HG03571 (cell line): ENCODE data around the gene RAP2A.

Experiments used
- ATAC-seq: cut with Tn5 transposase; IDR thresholded peaks from one replicate; pipeline ENCODE4 v1.9.1; 2021; ENCODE audit not compliant: unreplicated experiment

Gene RAP2A

DNA sequence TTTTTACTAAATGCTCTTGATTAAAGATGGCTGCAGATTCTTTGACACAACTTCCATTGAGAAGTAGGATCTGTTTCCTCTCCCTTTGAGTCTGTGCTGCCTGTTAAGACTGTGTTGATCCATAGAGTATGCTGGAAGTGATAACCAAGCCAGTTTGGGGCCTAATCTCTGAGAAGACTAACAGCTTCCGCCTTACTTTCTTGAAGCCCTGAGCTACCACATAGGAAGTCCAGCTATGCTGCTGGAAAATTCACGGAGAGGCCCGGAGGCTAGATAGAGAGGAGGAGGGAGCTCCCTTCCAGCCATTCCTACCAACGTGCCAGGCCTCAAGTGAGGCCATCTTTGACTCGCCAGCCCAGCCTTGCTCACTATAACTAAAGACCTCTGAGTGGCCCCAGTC, 12.5 kb downstream of the RAP2A start:
- ATAC-seq, result no peak

DNA sequence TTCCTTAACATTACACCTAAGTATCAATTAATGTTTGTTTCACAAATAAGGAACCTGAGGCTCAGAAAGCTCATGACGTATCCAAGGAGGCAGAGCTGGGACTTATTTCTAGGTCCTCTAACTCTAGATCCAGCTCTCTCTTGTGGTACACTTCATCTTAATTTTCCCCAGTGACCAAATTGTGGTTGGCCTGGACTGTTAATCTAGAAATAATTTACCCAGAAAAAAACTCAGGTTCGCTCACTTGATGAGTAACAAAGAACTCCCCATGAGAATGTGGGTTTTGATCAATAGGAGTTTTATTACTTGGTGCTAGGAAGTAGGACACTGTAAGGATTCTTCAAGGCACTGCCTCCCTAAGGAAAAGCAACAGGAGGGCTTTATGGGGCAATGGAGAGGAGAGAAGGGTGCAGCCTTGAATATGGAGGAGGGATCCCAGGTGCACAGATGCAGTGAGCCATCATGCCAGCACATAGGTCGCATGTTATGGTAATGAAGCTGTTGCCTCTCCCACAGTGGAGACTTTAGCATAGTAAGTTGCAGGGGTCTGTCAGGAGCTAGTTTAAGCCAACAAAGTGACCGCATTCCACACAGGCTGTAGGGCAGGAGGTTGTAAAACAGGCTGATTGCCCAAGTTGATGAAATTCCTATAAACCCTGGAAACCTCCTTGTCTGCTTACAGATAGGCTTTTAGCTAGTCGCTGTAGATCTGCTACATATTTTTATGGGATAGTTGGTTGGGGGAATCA, 14.7 kb downstream of the RAP2A start:
- ATAC-seq, result peak; percentile 76

DNA sequence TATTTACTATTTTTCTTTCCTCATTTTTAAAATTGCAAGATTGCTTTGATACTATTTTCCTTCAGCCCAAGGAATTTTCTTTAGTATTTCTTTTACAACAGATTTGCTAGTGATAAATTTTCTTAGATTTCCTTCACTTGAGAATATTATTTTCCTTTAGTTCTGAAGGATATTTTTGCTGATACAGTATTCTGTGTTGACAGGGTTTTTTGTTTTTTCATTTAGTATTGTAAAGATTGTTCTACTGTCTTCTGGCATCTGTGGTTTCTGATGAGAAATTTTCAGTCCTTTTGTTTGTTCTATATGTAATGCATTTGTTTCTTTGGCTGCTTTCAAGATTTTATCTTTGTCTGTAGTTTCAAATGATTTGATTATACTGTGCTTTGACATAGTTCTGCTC, 20.7 kb downstream of the RAP2A start:
- ATAC-seq, result no peak

DNA sequence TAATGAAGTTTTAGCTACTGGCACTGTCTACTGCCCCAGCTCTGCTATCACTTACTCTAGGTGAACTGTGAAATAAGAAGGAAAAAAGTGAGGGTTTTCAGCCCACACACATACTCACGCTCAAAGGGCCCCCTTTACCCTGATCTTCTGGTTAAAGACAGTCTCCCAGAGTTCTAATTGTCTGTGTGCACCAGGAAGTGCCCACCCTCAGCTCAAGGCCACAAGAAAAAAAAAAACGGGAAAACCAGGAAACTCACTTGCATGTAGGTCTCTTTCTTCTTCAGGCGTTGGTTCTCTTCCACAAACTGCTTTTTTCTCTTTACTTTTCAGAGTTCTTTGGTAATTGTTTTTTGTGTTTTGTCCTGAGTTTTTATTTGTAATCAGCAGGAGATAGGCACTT, 22.1 kb downstream of the RAP2A start:
- no peak for ATAC-seq

DNA sequence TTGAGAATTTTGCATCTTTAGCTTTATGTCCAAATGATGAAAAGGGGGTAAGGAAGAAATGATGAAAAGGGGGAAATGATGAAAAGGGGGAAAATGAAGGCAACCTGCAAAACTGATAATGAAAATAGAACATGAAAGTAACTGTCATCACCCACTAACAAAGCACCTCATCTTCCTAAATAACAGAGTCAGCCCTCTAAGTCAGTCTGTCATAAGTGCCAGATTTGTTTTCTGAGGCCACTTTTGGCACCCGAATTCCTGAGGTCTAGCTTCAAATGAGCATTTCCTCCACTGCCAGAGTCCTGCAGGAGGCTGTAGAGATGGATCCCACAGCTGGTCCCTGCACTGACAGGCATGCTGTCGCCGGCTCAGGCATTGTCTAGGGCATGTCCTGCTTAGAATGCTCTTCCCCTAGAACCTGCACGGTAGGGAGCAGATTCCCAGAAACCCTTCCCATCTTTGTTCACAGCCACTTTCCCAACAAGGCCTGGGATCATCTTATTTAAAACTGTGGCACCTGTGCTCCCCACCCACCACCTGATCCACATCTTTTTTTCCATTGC, 25.3 kb downstream of the RAP2A start:
- ATAC-seq, result peak; percentile 19

DNA sequence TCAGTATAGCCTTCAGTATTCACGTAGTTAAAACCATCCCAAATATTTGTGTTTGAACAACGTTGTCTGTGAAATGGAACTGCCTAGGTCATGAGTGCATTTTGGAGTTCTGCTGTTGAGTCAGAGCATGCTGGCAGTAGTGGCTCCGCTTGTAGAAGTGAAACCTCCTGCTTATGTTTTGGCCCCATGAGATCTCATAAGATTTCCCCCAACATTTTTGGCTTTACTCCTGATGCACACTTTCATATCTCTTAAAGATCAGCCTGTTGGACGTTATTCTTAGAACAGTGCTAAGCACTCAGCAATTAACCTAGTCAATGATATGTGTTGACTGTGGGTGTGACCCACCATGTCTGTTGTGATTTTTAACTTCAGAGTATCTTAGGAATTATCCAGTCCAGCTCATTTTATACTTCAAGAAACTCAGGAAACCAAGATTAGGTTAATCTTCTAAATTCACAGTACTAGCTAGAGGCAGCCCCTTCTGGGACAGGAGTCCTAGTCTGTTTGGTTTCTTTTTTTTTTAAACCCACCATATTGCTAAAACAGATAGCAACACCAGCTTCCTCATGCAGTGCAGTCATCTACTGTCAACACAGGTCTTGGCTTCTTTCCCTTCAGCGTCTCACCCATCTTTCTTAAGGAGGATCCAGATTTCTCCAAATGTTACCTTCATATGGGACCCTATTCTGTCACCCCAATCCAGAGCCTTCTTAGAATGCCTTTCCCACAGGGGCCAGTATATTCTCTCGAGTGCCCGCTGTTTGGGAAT, 26.2 kb downstream of the RAP2A start:
- ATAC-seq, result peak; percentile 95

DNA sequence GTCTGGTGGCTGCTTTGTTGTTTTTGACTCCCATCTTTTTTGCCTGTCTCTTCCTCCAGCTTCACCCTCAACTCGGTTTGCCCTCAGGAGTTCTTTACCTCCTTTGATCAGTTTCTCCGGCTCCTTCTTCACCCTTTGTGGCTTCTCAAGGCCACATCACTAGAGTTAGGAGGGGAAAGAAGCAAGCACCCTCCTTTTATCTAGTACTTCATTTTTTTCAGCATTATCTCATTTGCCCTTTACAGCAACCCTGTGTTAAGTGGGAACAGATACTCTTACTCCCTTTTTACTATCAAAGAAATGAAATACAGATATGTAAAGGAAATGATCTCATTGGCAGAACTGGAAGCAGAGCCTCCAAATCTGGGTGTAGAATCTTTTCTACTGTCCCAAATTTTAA, 26.9 kb downstream of the RAP2A start:
- no peak for ATAC-seq

DNA sequence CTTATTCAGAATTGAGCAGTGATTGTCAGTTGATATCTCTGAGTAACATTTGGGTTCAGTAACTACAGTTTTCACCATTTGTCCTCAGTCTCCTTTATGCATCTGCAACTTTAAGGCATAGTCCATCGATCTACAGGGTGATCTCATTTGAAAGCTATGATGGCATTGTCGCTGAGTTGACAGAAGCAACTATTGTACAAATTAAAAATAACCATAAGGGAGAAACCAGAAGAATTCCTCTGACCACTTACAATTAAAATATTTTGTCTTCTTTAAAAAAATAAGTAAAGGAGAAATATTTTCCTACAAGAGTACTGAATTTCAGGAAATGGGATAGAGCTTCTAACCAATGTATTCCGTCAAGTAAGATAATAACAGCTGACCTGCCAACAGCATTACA, 30.6 kb downstream of the RAP2A start:
- no peak for ATAC-seq

DNA sequence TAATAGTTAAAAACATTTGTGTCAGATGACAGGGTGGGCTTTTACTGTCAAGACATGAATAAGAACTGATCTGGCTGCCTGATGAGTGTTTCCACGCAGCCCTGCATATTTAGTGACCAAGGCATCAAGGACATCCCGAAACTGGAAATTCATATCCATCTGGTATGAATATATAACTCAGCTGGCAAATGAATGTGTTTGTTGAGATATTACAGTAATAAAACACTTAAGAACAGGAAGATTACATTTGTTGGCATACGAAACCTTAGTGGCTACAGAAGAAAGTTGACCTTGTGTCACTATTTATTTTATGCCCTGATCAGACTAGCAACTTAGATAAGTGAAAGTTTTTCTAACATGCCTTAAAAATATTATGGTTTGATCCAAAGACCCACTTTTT, 32.8 kb downstream of the RAP2A start:
- ATAC-seq, result no peak

DNA sequence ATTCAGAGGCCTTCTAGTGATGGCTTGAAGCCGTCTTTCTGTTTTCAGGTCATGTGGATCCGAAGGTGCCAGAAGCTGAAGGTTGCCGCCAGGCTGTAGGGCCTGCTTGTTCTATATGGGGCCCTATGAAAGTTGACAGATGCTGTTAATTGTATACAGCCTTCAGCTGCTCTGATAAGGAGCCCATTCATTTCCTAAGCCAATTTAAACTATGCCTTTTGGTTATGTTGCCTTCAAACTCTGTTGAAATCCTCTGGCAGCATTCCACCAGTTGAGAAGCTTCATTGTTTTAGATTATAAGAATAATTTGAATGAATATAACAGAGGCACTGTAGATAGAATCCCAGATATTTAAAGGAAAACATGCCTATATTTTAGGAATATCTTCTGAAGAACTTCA, 34.4 kb downstream of the RAP2A start:
- ATAC-seq, result no peak

DNA sequence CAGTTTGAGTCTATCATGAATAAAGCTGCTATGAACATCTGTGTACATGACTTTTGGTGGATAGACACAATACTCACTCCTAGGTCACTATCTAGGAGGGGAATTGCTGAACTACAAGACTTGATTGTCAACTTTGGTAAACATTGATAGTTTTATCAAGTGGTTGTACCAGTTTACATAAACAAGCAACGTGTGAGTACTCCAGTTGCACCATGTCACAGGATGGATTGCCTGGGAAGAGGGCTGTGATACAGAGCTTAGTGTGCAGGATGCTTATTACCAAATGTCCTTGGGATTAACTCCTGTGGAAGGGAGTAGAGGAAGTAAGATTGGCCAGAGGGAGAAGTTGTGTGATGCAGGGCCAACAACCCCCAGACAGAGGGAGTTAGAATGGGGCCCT, 37.7 kb downstream of the RAP2A start:
- no peak for ATAC-seq

DNA sequence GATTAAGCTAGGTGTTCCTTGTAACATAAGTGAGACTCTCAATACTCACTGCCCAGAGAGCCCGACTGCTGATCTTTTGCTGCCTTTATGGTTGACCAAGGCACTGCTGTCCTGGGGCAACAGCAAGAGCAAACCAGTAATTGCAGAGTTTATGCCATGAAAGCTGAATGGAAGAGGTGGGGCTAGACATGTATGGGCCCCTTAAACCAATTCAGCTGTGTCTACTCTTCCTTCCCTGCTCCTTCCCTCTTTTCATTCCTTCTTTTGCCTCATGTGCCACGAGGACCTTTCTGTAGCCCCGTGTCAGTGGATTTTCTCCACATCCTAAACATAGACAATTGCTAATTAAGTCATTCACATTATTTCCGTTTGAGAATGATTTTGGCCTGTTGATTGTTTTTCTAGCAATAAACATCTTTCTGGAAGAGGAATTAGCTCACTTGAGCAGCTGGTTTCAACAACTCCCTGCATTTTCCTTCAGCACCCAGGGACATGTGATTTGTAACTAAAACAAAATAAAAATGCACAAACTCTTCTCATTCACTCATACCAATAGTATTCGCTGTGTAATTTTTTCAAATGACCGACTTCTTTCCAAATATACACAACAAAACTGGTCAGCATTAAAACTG, 40.5 kb downstream of the RAP2A start:
- no peak for ATAC-seq

DNA sequence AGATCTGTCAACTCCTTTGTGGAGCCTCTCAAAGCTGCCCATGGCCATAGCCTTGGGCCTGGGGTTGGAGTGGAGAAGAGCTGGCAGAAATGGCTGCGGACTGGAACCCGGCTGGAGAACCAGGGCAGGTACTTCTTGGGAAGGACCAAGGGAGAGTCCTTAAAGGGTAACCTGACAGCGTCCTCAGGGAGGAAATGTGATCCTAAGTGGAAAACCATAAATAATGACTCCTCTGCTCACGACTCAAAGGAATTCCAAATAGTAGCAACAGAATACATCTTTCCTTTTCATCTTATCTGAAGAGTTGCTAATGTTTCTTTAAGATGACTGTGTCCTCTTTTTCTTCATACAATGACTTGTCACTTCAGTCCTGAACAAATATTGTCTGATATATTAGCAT, 41.0 kb downstream of the RAP2A start:
- ATAC-seq, result no peak

DNA sequence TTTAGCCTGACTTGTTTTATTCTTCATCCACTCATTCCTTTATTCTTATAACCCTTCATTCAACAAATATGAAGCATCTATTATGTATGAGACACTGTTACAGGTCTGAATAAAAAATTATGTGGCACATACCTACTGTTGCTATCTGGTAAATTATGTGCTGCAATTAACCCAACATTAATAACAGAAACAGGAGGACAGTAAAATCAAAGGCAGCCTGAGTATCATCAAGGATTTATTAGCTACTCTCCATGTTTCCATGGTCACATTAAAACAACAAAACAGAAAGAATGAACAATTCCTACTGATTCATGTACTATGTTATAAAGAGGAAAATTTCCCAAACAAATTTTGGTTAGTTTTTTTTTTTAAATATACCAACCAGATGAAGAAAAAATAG, 43.9 kb downstream of the RAP2A start:
- no peak for ATAC-seq

DNA sequence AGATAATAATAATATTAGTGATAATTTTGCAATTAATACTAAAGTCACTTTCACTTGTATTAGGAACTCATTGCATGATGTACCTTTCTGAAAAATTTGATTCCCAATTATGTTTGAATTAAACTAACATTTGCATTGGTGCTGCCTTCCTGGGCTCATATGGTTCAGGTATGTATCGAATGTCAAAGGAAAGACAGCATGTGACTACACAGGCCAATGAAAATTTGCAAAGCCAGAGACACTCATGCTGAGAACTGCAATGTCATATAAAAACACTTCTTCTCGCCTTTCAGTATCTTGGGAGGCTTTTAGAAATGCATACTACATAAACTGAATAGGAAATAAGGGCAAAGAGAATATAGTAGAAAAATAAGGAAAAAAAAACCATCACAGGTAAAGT, 44.3 kb downstream of the RAP2A start:
- no peak for ATAC-seq

DNA sequence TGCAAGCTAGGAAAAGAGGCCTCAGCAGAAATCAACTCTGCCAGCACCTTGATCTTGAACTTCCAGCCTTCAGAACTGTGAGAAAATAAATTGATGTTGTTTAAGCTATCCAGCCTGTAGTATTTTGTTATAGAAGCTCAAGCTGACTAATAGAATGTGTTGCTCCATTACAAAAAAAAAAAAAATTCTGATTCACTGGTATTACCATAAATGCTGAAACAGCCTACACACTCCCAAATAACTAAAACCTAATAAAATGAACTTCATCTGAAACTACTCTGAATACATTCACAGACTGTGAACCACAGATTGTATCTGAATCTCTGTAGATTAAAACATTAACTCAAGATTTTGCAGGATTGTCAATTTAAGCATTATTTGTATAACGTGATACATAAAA, 49.5 kb downstream of the RAP2A start:
- no peak for ATAC-seq

DNA sequence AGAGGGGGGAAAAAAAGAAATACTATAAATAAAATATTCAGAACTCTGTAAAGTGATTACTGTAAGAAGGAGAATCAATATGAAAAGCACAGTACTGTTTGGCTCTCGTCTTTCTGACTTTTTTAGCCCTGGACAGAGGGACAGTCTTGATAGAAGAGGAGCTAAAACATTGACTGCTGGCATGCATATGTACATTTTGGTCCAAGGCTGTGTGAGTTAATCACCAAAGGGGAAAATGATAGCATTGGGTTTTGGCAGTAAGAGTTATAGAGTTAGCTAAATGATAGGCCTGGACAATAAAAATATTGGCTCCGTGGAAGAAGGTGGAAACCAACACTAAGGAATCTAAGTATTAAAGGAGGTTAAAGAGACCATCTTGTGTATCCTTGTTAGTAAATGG, 50.3 kb downstream of the RAP2A start:
- ATAC-seq, result no peak

DNA sequence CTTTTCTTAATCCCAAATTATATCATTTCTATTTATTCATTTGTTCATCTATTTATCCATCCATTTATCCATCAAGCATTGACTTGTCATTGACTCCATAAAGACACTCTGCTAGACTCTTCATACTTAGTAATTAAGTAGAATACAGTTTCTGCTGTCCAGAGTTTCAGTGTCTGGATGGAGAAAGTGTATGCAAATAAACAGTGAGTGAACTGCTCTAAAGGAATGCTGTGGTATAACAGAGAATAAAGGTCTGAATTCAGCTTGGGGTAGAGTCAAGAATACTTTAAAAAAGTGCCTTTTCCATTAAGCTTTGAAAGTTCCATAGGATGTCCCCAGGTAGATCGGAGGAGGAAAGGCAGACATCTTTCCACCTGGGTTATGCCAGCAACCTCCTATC, 51.4 kb downstream of the RAP2A start:
- no peak for ATAC-seq

DNA sequence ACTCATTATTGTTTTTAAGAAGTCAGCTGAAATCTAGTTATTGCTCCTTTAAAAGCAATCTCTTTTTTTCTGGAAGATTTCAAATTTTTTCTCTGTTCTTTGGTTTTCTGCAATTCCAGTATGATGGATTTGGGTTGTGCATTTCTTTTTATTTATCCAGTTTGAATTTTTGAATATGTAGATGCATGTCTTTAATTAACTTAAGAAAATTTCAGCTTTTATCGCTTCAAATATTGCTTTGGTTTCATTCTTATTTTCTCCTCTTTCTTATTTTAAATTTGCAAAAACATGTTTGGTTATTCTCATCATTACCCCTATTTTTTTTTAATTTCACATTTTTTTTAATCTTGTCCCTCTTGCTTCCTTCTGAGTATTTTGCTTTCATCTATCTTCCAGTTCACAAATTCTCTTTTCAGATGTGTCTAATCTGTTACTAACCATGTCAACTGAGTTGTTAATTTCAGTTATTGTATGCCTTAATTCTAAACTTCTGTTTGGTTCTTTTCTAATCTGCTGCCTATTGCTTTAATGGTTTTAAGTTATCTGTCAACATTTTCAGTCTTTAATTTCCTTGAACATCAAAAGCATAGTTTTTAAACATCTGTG, 56.8 kb downstream of the RAP2A start:
- no peak for ATAC-seq

DNA sequence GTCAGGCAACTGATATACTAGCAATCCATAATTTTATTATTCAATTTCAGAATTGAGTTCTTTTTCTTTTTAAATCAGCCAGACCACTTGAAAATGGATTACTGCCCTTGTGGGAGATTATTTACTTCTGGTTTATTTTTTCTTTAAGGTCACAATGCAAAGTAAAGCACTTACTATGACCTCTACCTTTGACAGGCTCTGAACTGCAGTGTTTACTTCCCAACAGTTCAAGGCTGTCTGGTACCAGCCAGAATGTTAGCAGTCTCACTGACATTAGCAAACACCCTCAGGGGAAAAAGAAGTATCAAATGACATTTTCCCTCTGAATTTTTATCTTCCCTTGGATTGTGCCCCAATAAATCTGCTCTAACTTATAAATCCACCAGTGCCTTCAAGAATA, 57.5 kb downstream of the RAP2A start:
- ATAC-seq, result no peak

DNA sequence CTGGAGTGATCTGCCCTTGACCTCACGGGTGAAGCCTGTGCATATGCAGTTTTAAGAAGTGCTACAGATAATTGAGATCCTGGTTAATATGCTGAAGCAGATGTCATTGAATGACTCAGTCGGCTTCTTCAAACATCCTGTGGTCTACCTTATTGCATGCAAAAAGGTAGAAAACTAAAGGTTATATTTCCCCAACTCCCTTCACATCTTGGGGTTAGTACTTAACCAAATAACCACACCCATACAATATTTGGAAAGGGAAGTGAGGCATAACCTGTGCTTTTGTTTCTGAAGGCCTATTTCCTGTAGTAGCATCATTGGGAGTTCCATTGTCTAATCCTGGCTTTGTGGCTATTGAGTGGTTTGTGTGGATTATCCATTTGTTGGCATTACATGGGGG, 58.3 kb downstream of the RAP2A start:
- no peak for ATAC-seq
